Hematopoietic multipotent progenitor cell treated with erythropoietin and hydrocortisone succinate and interleukin-3 and kit ligand, for 6 days (in vitro differentiated cells): ENCODE data around the gene PALLD.
A peak's percentile ranks its signal among the peaks of the same experiment; 100 is the strongest.

ENCODE experiments used
- DNase-seq: peaks from one replicate; pipeline ENCODE4 v3.0.0-alpha.2; 2015

The PALLD gene

DNA sequence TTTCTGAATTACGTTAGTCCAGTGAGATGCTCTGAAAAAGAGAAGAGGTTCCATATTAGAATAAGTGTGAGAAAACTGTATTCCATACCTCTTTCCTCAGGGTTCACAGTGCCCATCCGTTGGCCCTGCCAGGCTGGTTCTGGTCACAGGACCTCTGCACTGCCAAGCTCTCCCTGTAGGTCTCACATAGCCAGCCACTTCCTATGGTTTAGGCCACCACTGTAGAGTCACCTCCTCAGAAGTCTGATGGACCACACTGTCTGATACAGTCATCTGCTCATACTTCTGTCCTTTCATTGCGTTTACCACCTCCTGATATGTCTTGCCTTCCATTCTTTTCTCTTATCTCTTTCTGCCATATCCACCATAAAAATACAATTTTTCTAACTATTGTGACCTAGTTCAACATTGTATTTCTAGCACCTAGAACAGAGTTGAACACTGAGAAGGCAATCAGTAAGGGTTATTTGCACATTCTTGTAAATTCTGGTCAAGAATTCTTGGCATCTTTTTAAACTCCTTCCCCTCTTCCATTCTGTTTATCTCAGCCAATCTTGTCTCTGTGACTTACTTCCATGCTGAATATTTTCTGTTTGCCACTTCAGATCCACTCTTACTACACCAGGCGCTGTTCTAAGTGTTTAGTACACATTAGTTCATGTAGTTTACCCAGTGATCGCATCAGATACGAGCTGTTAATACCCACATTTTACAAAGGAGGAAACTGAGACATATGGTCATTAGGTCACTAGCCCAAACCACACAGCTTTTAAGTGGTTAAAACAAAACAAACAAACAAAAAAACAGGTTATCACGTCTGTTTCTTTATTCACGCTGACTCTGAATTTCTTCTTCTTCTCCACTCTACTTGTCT lies 387.6 kb downstream of the PALLD start:
- DNase-seq: no peak

DNA sequence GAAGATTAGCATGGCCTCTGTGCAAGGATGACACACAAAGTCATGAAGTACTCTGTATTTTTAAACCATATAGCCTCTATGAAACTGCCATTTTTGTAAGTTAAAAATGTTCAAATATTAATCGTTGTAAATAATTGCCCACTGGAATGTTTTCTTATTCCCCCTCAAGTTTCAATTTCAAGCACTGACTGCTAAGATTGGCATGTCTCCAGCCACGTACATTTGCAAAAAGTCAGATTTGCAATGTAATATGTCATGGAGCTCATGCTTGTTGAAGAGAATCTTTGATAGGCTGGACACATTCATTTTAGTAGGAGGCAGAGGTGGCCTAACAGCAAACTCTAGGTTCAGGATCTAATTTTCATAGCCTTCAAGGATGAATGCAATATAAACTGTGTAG lies 388.5 kb downstream of the PALLD start:
- no peak for DNase-seq

DNA sequence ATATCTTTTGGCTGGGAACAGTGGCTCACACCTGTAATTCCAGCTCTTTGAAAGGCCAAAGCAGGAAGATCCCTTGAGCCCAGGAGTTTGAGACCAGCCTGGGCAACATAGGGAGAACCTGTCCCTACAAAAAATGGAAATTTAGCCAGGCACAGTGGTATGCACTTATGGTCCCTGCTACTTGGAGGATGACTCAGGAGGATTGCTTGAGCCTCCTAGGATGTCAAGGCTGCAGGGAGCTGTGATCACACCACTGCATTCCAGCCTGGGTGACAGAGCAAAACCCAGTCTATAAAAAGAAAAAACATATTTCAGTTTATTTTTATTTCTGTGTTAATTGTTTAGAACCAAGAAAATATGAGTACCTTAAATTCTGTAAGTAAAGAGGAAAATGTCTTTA lies 389.5 kb downstream of the PALLD start:
- no peak for DNase-seq

DNA sequence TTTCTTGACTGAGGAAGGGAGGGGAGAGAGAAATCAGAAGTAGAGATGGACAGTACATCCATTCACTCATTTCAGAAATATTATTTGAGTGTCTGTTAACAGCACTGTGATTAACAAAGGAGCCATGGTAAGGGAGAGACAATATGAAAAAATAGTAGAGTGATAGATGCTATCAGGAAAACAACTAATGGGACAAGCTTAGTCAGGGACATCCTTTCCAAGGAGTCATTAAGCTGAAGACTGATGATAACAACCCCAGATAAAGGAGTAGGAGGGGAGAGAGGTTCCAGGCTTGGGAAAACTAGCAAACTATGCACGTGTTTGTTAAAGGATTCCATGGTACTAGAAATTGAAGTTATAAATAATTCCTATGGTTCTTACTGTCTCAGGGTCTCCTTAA lies 391.0 kb downstream of the PALLD start:
- no peak for DNase-seq

DNA sequence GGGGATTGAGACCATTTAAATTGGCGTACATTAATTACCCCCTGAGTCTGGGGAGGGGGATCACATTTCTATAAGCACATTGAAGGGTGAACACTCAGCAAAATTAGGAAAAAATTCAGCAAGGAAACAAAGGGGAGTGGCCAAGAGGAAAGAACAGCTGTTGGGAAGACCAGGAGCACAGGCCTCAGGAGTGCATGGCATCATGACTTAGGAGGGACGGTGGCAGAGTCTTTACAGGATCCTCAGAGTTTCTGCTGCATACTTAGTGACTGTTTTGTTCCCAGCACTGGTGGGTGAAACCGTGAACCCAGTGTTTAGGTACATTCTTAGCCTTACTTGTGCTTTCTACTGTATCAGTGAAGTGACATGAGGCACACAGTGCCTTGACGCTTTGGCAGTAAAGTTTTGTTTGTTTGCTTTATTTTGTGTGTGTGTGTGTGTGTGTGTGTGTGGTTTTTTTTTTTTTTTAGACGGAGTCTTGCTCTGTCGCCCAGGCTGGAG lies 391.9 kb downstream of the PALLD start:
- DNase-seq: no peak

DNA sequence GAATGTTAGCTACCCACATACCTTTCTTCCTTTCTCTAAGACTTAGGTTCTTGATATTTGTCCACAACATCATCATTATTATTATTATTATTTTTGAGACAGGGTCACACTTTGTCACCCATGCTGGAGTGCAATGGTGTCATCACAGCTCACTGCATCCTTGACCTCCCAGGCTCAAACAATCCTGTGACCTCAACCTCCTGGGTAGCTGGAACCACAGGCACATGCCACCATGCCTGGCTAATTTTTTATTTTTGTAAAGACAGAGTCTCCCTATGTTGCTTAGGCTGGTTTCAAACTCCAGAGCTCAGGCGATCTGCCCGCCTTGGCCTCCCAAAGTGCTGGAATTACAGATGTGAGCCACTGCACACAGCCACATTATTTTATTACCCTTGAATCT lies 394.2 kb downstream of the PALLD start:
- DNase-seq: no peak

DNA sequence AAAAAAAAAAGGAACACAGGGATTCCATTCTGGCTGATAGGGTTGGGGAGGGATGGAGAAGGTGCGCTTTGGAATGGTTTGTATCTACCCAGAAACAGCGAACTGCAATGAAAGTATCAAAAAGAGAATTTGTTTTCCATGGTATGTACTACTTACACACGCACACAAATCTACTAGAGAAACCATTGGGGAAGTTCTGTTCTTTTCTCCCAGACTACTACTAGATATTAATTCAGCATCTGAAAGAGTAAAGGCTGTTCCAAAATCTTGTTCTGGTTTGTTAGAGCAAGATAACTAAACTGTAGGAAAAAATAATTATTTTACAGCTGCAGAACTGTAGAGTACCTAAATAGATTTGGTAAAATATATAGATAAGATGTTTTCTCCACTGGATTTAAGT lies 394.8 kb downstream of the PALLD start:
- DNase-seq: no peak

DNA sequence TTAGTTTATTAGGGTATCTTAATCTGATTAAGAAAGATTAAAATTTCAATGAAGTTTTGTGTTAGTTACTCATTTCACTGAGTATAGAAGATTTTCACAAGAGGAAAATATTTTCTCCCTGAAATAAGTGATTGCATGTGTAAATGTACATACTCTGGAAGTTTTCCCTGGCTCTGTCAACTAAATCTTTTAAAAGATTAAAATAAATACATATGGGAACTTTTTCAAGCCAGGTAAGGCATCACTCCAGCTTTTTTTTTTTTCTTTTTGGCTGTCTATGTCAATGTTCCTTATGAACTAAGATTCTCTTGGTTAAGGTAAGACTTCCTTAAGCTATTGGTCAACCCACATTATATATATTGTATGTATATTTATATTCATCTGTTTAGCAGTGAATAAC lies 395.6 kb downstream of the PALLD start:
- DNase-seq: no peak

DNA sequence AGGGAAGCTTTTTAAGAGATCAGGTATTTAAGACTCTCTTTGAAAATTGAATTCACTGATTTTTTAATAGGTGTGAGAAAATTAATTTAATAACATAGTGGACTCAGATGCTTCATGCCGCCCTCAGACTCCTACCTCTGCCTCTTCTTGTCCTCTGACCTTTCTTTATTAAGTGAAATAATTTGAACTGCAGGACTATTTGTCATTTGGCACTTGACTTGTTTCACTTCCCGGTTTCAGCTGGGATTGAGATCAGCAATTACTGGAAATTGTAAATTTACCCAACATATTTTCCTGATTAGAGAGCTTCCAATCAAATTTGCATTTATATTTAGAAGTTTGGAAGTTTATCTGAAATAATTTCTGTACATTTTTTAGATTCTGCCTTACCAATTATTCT lies 396.4 kb downstream of the PALLD start:
- DNase-seq: no peak

DNA sequence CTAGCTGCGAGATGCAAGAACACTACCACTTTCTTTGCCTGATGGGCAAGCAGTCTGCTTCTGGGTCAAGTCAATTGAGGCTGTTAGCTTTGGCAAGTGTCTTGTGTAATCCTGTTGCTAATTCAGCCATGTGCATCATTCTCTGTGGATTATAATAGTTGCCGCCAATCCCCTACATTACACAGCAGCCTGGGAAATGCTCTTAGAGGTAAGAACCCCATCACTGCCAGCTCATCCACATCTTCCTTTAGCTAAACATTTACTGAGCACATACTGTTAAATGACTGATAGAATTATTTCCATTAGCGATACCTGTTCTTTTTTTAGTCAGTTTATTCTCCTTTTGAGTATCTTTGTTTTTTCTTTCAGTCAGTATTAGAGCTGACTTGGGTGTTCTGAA lies 397.0 kb downstream of the PALLD start:
- no peak for DNase-seq

DNA sequence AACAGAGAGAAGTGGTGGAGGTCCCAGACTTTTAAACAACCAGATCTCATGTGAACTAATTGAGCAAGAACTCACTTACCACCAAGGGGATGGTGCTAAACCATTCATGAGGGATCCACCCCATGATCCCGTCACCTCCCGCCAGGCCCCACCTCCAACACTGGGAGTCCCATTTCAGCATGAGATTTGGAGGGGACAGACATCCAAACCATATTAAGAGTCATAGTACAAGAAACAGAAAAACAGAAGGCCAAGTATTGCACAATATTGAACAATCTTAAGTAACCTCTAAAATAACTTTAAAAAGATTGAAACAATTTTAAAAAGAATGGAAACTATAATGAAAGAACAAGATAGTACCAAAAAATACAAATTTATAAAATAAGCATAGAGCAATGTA lies 403.2 kb downstream of the PALLD start:
- DNase-seq: no peak

DNA sequence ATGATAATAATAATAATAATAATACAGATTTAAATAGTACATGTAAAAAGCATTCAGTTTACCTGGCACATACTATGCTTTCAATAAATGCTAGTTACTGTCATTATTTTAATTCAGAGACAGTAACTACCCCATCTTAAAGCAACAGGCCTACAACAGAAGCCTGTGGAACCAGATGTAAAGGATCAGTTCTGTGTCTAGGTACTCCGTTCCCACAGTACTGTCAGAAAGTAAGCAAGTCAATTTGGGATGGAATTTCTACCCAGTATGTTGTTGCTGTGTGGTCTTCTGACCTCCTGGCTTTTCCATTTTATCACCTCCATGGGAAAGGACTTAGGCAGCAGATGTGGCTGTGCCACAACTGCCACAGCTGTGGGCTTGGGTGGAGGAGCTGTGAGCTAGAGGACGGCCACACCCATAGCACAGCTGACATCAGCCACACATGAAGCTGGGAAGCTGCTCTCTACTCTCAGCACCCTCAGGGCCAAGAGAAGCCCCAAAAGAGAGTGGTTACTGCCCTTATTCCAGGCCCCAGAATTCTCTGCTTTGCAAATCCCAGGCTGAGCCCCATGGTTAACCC lies 410.4 kb downstream of the PALLD start:
- DNase-seq: peak; percentile 60

DNA sequence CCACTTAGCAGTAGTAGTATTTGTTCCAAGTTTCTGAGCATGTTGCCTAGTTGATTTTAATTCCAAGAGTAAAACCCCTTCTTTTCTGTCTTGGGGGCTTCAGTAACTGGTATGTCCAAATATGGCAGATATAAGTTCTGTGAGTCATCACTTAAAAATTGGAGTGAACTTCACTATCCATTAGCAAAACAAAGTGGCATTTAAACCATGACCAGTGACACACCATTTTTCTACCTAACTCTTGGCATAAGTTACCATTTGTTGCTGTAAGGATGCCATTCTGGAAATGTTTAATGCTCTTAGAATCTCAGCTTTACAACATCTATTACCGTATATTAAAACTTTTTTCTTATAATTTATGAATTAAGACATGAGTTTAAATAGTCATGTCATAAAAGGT lies 411.2 kb downstream of the PALLD start:
- no peak for DNase-seq

DNA sequence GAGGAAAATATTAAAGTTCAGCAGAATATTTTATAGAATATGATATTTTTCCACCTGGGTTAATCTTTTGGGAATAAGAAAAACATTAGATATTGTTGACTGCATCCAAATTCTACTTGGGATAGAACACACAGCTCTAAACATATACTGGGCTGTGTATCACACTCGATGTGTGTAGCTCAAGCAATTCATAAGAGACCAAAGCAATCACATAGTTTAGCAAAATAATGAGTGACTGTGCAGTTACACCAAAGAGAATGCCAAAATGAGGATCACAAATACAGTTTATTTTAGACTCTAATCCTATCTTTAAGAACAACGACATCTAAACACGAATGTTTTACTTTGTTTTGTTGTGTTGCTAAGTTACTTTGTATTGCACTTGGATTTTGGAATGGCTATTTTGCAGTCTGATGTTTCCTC lies 412.0 kb downstream of the PALLD start:
- DNase-seq: no peak

DNA sequence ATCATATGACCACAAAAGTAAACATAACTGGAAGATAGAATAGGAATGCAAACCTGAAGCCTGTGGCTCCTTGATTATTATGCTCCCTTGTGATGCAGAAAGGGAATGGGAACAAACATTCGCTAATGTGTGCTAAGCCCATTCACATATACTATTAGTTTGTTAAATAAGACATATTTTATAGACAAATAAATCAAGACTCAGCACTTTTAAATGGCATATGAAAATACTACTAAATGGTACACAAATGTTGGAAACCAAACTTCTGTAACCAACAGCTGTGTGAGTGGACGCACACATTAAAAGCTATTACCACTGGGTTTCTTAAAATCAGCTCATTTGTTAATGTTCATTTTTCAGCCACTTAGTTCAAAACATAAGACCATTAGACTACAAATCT lies 417.2 kb downstream of the PALLD start:
- DNase-seq: no peak

DNA sequence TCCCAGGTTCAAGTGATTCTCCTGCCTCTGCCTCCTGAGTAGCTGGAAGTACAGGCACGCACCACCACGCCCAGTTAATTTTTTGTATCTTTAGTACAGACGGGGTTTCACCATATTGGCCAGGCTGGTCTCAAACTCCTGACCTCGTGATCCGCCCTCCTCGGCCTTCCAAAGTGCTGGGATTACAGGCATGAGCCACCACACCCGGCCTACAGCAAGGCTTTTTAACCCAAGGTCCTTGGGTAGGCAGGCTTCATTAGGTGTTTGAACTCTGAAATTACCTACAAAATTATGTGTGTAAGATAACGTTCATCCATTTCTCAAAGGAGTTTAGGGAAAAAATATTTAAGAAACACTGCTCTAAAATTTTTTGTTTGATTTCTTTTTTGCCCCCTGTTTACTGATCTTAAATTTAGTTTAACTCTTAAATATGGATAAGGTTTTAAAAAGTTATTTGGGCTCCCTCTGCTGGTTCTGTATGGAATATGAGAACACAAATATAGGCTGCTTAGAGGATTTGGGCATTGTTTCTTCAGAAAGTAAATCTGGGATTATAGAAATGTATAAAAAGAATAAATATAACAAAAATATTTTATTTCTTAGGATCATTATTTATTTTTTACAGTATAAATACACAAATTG lies 420.4 kb downstream of the PALLD start:
- DNase-seq: peak; percentile 79

DNA sequence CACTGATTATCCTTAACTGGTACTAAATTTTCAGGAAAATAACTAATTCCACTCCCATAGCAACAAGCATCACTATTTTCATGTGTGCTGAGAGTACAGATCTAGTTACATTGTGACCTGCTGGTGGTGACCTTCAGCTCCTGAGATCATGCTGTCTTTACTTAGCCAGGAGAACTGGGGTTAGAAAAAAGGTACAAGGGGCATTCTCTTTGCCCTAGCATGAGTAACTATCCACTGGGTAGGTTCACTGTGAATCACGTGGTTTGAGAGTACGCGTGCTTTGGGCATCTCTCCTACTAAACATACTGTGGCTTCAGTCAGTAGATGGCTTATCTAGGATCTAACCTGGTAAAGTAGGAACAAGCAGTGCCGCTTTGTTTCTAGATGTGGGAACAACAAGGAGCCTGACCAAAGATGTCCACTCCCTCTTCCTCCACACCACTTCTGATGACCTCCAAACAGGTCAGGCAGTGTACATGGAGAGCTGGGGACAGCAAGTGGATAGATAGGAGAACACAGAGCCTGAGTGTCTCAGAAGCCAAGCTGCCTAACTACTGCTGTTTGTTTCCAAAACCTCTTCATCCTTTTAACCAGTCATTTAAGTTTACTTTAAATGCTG lies 423.0 kb downstream of the PALLD start:
- DNase-seq: no peak

DNA sequence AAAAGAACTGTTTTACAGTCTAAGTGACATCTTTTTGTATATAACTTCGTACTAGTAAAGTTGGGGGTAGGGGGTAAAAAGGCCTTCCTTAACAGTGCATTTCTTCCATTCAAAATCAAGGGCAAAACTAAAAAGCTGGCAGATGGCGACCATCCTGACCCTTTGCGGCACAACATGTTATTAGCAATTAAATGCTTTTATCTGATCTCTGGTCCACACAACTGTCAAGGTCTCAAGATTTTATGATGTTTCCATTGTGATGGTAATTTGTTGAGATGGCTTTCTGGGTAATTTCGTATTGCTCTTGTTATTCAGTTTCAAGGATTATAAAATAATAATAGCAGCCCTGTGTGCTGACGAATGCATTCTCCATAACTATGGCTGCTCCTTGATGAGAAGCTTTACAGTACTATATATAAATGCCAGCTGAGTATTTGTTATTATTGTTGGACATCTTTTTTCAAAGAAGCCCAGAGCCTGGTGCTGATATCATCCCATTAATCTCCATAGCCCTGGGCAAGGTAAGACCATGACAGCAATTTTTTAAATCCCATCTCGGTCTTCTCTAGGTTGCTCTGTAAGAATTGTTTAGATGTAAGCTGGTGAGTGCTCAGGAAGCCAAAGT lies 423.7 kb downstream of the PALLD start:
- DNase-seq: no peak

DNA sequence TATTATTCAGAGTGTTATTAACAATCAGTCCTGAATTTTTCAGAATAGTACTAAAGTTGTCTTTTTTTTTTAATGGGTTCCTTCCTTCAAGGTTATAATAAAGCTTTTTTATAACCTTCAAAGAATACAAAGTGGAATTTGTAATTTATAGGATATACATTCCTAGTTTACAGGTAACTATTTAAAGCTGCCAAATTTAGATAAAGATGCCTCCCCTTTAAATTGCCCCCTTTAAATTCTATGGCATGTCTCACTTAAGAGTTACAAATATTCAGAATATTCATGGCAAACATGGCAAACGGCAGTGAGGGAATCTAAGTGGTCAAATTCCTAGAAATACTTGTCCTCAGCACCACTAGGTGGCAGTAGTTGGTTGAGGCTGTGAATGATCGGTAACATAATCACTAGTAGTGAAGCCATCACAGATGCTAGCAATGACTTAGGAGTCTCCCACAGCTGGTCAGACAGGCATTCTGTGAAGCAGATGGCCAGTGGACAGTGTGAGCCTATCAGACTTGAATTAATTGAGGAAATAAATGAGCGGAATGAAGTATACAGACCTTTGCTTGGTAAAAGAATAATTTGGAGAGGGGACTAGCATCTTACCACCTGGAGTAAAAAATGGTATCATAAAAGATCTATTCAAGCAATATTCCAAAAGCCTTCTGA lies 426.8 kb downstream of the PALLD start:
- peak; percentile 85 for DNase-seq

DNA sequence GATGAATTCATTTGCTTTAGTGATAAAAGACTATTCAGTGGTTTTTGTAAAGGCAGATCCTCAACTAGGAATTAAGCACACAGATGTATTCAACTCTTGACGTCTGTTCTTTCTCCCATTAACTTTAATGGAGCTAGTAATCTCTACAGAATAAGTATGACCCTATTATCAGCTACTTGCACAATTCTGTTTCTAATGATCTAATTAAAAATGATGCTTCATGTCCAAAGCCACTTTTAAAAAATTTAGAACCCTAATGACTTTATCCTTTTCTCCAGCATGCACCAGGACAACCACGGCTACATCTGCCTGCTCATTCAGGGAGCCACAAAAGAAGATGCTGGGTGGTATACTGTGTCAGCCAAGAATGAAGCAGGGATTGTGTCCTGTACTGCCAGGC lies 427.8 kb downstream of the PALLD start:
- no peak for DNase-seq

DNA sequence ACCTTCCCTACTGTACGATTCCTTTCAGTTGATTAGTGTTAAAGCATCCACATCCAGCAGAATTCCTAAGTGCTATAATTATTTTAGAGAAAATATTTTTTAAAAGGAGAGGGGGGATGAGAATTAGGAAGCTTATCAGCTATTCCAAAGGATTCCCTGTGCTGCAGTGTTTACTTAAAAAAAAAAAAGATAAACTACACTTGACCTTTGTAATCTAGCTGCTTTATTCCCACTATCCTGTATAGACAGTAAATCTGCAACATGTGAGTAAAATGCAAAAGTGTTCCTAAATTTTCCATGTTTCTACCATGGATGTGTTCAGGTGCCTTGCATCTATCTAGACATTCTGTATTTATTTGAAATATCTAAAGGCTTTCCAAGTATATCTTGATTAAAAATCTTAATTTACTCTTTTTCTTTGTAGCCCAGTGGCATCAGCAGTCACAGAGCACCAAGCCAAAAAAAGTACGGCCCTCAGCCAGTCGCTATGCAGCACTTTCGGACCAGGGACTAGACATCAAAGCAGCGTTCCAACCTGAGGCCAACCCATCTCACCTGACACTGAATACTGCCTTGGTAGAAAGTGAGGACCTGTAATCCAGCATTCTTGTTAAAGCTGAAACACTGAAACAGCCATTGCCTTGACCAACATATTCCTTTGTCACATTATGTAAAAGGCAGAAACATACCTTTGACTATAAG lies 429.1 kb downstream of the PALLD start:
- no peak for DNase-seq

DNA sequence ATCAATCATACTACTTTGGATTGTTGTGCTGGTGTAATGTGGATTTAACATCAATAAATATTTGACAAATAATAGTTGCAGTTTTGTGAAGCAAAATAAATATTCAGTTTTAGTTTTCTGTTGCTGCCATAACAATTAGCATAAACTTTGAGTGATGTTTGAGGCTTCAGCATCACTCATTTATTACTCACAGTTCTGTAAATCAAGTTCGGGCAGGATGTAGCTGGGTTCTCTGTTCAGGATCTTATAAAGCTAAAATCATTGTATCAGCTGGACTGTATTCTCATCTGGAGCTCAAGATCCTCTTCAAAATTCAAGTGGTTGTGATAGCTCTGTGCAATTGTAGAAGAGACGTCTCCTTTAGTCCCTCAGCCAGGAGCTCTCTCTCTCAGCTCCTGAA lies 431.5 kb downstream of the PALLD start:
- DNase-seq: no peak
